ENCODE results near the gene RAD51C. TPM values are rescaled to one million over a fixed set of nuclear protein-coding genes. Genes with fewer than 3 reads are reported as not detected.

RAD51C gene
- total and polyA plus RNA-seq, 10 of the 15 experiments (the other 5 are each of a cell fraction or from before 2014, with no cell fraction given): 59.6 to 267 (median 106) TPM

- peak; percentile 52 for TF ChIP-seq SKIL (IDR thresholded peaks at IDR 0.05; ENCODE audit: low read depth, poor library complexity, severe bottlenecking)
- no peak for TF ChIP-seq HDAC2 (IDR thresholded peaks at IDR 0.05)
- TF ChIP-seq TCF3 (IDR thresholded peaks at IDR 0.05; ENCODE audit: borderline replicate concordance, insufficient read depth, low read depth, low read length): no peak
- TF ChIP-seq DPF2 (IDR thresholded peaks at IDR 0.05): peak; percentile 57
- no peak for TF ChIP-seq SIN3A (IDR thresholded peaks at IDR 0.05; ENCODE audit: low read depth, low read length)
- peak; percentile 33; the same call in 1 of the 2 replicates for TF ChIP-seq CREM (IDR thresholded peaks at IDR 0.05; ENCODE audit: low read depth)
- peak; percentile 86 for TF ChIP-seq JUNB (IDR thresholded peaks at IDR 0.05)
- TF ChIP-seq KLF5 (IDR thresholded peaks at IDR 0.05; ENCODE audit: partially characterized antibody): no peak
- no peak for TF ChIP-seq POLR2A (IDR thresholded peaks at IDR 0.05; ENCODE audit: low read depth, low read length)
- TF ChIP-seq GABPA (IDR thresholded peaks at IDR 0.05; ENCODE audit: low read depth): no peak
- TF ChIP-seq FOXM1 (IDR thresholded peaks at IDR 0.05; ENCODE audit: low read depth, low read length): peak; percentile 43; the same call in 1 of the 2 replicates
- peak; percentile 68; the same call in 1 of the 2 replicates for TF ChIP-seq NFIC (IDR thresholded peaks at IDR 0.05; ENCODE audit: low read depth, low read length)
- peak; percentile 63; the same call in 1 of the 2 replicates for TF ChIP-seq MTA2 (IDR thresholded peaks at IDR 0.05; ENCODE audit: low read depth)
- peak; percentile 80 for TF ChIP-seq BMI1 (IDR thresholded peaks at IDR 0.05; ENCODE audit: borderline replicate concordance)
- TF ChIP-seq MXI1 (IDR thresholded peaks at IDR 0.05; ENCODE audit: low read depth, low read length): no peak
- no peak for TF ChIP-seq RBBP5 (conservative IDR thresholded peaks at IDR 0.05)
- no peak for TF ChIP-seq EGR1 (IDR thresholded peaks at IDR 0.05; ENCODE audit: borderline replicate concordance in 1 of 2, low read depth in 2 of 2, low read length in 2 of 2)
- TF ChIP-seq ZBTB4 (CRISPR knock-in tag; IDR thresholded peaks at IDR 0.05): no peak
These were observed 9.7 kb downstream of the RAD51C start (continued) for GRCh38 chr17:58702045-58702476.

Data from GM12878 (cell line).